K562 (cell line): ENCODE results near the gene BEST4.
"Not testable (repeated sequence)": the region's sequence is repeated elsewhere in the genome, so short reads cannot be mapped to it uniquely, and the experiment has no call there.

Experiments
- CREM ChIP-seq: IDR thresholded peaks from 2 replicates; pipeline ENCODE4 v1.6.1; 2014; ENCODE audit warnings: antibody characterized with exemption, low read depth
- GABPA ChIP-seq: fragments of 200-800 bp; sonication (Bioruptor generic); conservative IDR thresholded peaks from 2 replicates; pipeline ENCODE4 v1.6.1; 2016; ENCODE audit warnings: low read depth, missing genetic modification characterization, missing compliant biosample characterization
- MTA1 ChIP-seq: fragments of 450-650 bp; IDR thresholded peaks from 2 replicates; pipeline ENCODE4 v1.6.1; 2017; ENCODE audit warnings: borderline replicate concordance
- PBX2 ChIP-seq, 2 experiments: IDR thresholded peaks in 1 of 2; conservative IDR thresholded peaks in 1 of 2; 2 replicates each; pipeline ENCODE4 v1.6.1; 2016; ENCODE audit warnings: low read depth in 2 of 2, mild to moderate bottlenecking in 1 of 2, missing compliant biosample characterization in 1 of 2, missing genetic modification characterization in 1 of 2, moderate library complexity in 1 of 2
- POLR2A ChIP-seq: fragments of 450-650 bp; conservative IDR thresholded peaks from 2 replicates; pipeline ENCODE4 v1.6.1; 2016
- POLR2AphosphoS5 ChIP-seq: IDR thresholded peaks from 2 replicates; pipeline ENCODE4 v1.6.1; 2011; ENCODE audit warnings: mild to moderate bottlenecking, low read depth, low read length, moderate library complexity; ENCODE audit not compliant: control insufficient read depth, insufficient read depth
- RBBP5 ChIP-seq: fragments of 200-600 bp; sonication (generic); IDR thresholded peaks from 2 replicates; pipeline ENCODE4 v1.6.1; 2012; ENCODE audit warnings: borderline replicate concordance, mild to moderate bottlenecking, low read length, control low read depth, inconsistent platforms; ENCODE audit not compliant: insufficient read depth, poor library complexity, severe bottlenecking
- SIRT6 ChIP-seq: IDR thresholded peaks from one replicate; pipeline ENCODE4 v1.6.1; 2012; ENCODE audit warnings: low read depth, mild to moderate bottlenecking, control low read depth, inconsistent platforms, low read length, moderate library complexity
- SP1 ChIP-seq: sonication (generic); formaldehyde crosslinking; IDR thresholded peaks from 2 replicates; pipeline ENCODE4 v1.8.1; 2022; ENCODE audit warnings: mild to moderate bottlenecking, missing genetic modification reagents
- YY1 ChIP-seq, 3 experiments: IDR thresholded peaks; 2 replicates each; pipeline ENCODE4 v1.6.1; 2011; ENCODE audit warnings: low read length in 2 of 3, mild to moderate bottlenecking in 2 of 3, moderate library complexity in 2 of 3, borderline replicate concordance in 1 of 3, control low read depth in 1 of 3, low read depth in 1 of 3; ENCODE audit not compliant: insufficient read depth in 3 of 3, insufficient replicate concordance in 2 of 3, control insufficient read depth in 1 of 3, insufficient read length in 1 of 3; ENCODE audit errors: extremely low read depth in 1 of 3
- ZBTB26 ChIP-seq: fragments of 450-650 bp; formaldehyde crosslinking; IDR thresholded peaks from 2 replicates; pipeline ENCODE4 v1.4.0; 2022; ENCODE audit warnings: missing genetic modification characterization
- ZBTB33 ChIP-seq: sonication (generic); formaldehyde crosslinking; IDR thresholded peaks from 2 replicates; pipeline ENCODE4 v1.8.1; 2023; ENCODE audit warnings: mild to moderate bottlenecking, missing genetic modification reagents
- TF ChIP-seq, protein P1 (sequence below), 3 experiments: IDR thresholded peaks in 2 of 3; conservative IDR thresholded peaks in 1 of 3; 2 replicates each; pipeline ENCODE4 v1.5.1; 2011 to 2012; ENCODE audit warnings: low read length in 3 of 3, mild to moderate bottlenecking in 3 of 3, control low read depth in 2 of 3, improper control_type of control experiment in 1 of 3, inconsistent platforms in 1 of 3, low read depth in 1 of 3, mixed read lengths in 1 of 3, moderate library complexity in 1 of 3; ENCODE audit not compliant: insufficient read depth in 2 of 3

DNA sequence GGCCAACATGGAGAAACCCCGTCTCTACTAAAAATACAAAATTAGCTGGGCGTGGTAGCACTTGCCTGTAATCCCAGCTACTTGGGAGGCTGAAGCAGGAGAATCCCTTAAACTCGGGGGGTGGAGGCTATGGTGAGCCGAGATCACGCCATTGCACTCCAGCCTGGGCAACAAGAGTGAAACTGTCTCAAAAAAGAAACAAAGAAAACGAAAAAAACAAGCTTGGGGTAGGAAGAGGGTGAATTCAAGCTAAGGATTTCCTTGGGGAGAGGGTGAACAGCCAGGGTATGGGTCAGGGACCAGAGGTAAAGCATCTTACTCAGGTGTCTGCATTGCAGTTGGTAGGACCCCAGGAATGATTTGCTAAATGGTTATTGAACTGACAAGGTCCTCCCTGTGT is 21.5 kb downstream of the BEST4 start:
- not testable (repeated sequence) for TF ChIP-seq ZBTB26 (CRISPR knock-in tag); CREM; POLR2AphosphoS5; SP1 (CRISPR knock-in tag); MTA1; YY1 (IDR thresholded peaks at IDR 0.05; ENCODE audit: borderline replicate concordance in 1 of 3, control insufficient read depth in 1 of 3, extremely low read depth in 1 of 3, insufficient read depth in 3 of 3, insufficient read length in 1 of 3, insufficient replicate concordance in 2 of 3, low read depth in 1 of 3, low read length in 2 of 3); RBBP5; SIRT6; GABPA (tag); ZBTB33 (CRISPR knock-in tag); PBX2 (CRISPR knock-in tag; IDR thresholded peaks at IDR 0.05; ENCODE audit: low read depth); PBX2 (tag; conservative IDR thresholded peaks at IDR 0.05; ENCODE audit: low read depth)
- peak; percentile 63 for TF ChIP-seq POLR2A
- TF ChIP-seq, protein P1, sequence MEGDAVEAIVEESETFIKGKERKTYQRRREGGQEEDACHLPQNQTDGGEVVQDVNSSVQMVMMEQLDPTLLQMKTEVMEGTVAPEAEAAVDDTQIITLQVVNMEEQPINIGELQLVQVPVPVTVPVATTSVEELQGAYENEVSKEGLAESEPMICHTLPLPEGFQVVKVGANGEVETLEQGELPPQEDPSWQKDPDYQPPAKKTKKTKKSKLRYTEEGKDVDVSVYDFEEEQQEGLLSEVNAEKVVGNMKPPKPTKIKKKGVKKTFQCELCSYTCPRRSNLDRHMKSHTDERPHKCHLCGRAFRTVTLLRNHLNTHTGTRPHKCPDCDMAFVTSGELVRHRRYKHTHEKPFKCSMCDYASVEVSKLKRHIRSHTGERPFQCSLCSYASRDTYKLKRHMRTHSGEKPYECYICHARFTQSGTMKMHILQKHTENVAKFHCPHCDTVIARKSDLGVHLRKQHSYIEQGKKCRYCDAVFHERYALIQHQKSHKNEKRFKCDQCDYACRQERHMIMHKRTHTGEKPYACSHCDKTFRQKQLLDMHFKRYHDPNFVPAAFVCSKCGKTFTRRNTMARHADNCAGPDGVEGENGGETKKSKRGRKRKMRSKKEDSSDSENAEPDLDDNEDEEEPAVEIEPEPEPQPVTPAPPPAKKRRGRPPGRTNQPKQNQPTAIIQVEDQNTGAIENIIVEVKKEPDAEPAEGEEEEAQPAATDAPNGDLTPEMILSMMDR (IDR thresholded peaks at IDR 0.05 in 2 of 3, conservative IDR thresholded peaks at IDR 0.05 in 1 of 3; ENCODE audit: insufficient read depth in 2 of 3, low read depth in 1 of 3, low read length in 3 of 3), result not testable (repeated sequence)
